Neural progenitor cell (in vitro differentiated cells): ENCODE data around the gene RTN1. TPM values are rescaled to one million over a fixed set of nuclear protein-coding genes. Genes with fewer than 3 reads are reported as not detected.

Source experiments
- DNase-seq: peaks from one replicate; pipeline ENCODE4 v3.0.0-alpha.2; 2016; ENCODE audit warnings: low spot score
- H2AFZ ChIP-seq: fragments of 200-600 bp; sonication (generic); replicated peaks from 2 replicates; pipeline ENCODE4 v1.6.1; 2016; ENCODE audit warnings: antibody characterized with exemption
- H3F3A ChIP-seq: fragments of 200-600 bp; sonication (generic); 2 replicates; pipeline ENCODE4 v1.6.1; 2016; ENCODE audit warnings: antibody characterized with exemption, low read depth
- H3K27ac ChIP-seq: fragments of 200-600 bp; sonication (generic); 2 replicates; pipeline ENCODE4 v1.5.1; 2016; ENCODE audit warnings: mild to moderate bottlenecking
- H3K27me3 ChIP-seq: fragments of 200-600 bp; sonication (generic); 2 replicates; pipeline ENCODE4 v1.6.1; 2016; ENCODE audit warnings: mild to moderate bottlenecking, moderate library complexity
- H3K36me3 ChIP-seq: fragments of 200-600 bp; sonication (generic); 2 replicates; pipeline ENCODE4 v1.5.1; 2016
- H3K4me1 ChIP-seq: fragments of 200-600 bp; sonication (generic); 2 replicates; pipeline ENCODE4 v1.6.1; 2016; ENCODE audit warnings: mixed run types
- H3K4me2 ChIP-seq: fragments of 200-600 bp; sonication (generic); 2 replicates; pipeline ENCODE4 v1.6.1; 2016
- H3K4me3 ChIP-seq: fragments of 200-600 bp; sonication (generic); 2 replicates; pipeline ENCODE4 v1.5.1; 2016
- H3K79me2 ChIP-seq: fragments of 200-600 bp; sonication (generic); 2 replicates; pipeline ENCODE4 v1.6.1; 2016; ENCODE audit warnings: low read depth
- H3K9ac ChIP-seq: fragments of 200-600 bp; sonication (generic); 2 replicates; pipeline ENCODE4 v1.6.1; 2016
- H3K9me3 ChIP-seq: fragments of 200-600 bp; sonication (generic); 2 replicates; pipeline ENCODE4 v1.5.1; 2016; ENCODE audit warnings: low read depth
- H4K20me1 ChIP-seq: fragments of 200-600 bp; sonication (generic); 2 replicates; pipeline ENCODE4 v1.6.1; 2016; ENCODE audit warnings: low read depth
- H3K27ac Mint-ChIP-seq: 3 replicates; pipeline ENCODE4 v1.8.0; 2021; ENCODE audit warnings: mixed read lengths
- H3K27me3 Mint-ChIP-seq: 2 replicates; pipeline ENCODE4 v1.8.0; 2022; ENCODE audit warnings: low read depth, mild to moderate bottlenecking, inconsistent platforms, moderate library complexity, mixed read lengths; ENCODE audit not compliant: insufficient read depth
- H3K36me3 Mint-ChIP-seq: 3 replicates; pipeline ENCODE4 v1.8.0; 2021; ENCODE audit warnings: mixed read lengths
- H3K4me1 Mint-ChIP-seq: 3 replicates; pipeline ENCODE4 v1.8.0; 2021; ENCODE audit warnings: mixed read lengths
- H3K4me3 Mint-ChIP-seq: 3 replicates; pipeline ENCODE4 v1.8.0; 2021; ENCODE audit warnings: mild to moderate bottlenecking, moderate library complexity, mixed read lengths
- H3K9me3 Mint-ChIP-seq: 3 replicates; pipeline ENCODE4 v1.8.0; 2020; ENCODE audit warnings: mixed read lengths
- CTCF ChIP-seq: fragments of 200-600 bp; sonication (generic); IDR thresholded peaks from 2 replicates; pipeline ENCODE4 v1.5.1; 2017; ENCODE audit warnings: antibody characterized with exemption, mild to moderate bottlenecking
- EZH2 ChIP-seq: fragments of 200-600 bp; sonication (generic); IDR thresholded peaks from 2 replicates; pipeline ENCODE4 v1.6.1; 2017; ENCODE audit warnings: antibody characterized with exemption, mild to moderate bottlenecking, moderate library complexity
- EZH2phosphoT487 ChIP-seq: fragments of 200-600 bp; sonication (generic); IDR thresholded peaks from 2 replicates; pipeline ENCODE4 v1.6.1; 2017; ENCODE audit warnings: antibody characterized with exemption
- total RNA-seq: library from RNA; depleted of rRNA; stranded (reverse); fragments of >200 nt; gene quantifications from 2 replicates; pipeline ENCODE4 v1.2.3, GENCODE V29; 2015; ENCODE audit warnings: low replicate concordance

The RTN1 gene
- total RNA-seq, 1 donor from 2014 or later: 7.7 TPM

GRCh38 chr14:59918824-59919569 lies 48.4 kb upstream of the RTN1 start:
- TF ChIP-seq EZH2phosphoT487 (no peak), CTCF (peak; percentile 61)
- Histone ChIP-seq H3K9me3 (no peaks in the 10 kb centered on the region), H3K79me2 (peaks cover 13% of the 10 kb centered on the region), H3K4me2 (peak overlapping the region; percentile 80), H3F3A (peaks cover 13% of the 10 kb centered on the region), H3K4me3 (peak overlapping the region; percentile 69), H4K20me1 (no peaks in the 10 kb centered on the region), H3K9ac (peak overlapping the region; percentile 29), H3K4me1 (peaks cover 14% of the 10 kb centered on the region), H3K27me3 (no peaks in the 10 kb centered on the region), H3K27ac (peak overlapping the region; percentile 77), H2AFZ (peak overlapping the region; percentile 93), H3K36me3 (no peaks in the 10 kb centered on the region)
- H3K4me3 Mint-ChIP-seq: peak overlapping the region; percentile 90
- H3K27me3 Mint-ChIP-seq: no peaks in the 10 kb centered on the region
- H3K9me3 Mint-ChIP-seq: peaks cover 4% of the 10 kb centered on the region
- peaks cover 18% of the 10 kb centered on the region for H3K4me1 Mint-ChIP-seq
- peak; percentile 48 for DNase-seq
- H3K27ac Mint-ChIP-seq: peak overlapping the region; percentile 93
- peaks cover 16% of the 10 kb centered on the region for H3K36me3 Mint-ChIP-seq

DNA sequence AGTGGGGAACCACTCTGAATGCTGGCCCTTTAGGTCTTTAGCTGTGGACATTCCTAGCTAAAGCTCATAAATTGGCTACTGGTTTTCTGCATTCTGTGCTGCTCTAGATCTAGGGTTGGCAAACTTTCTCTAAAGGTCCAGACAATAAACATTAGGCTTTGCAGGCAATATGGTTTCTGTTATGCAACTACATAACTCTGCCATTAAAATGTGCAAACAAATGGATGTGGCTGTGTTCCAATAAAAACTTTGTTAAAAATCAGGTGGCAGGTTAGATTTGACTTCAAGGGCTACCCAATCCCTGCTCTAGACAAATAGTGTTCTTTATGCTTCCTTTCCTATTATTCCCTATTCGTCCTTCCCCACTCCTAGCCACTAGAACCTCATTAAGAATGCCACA lies 42.6 kb upstream of the RTN1 start:
- no peak for DNase-seq
- H3K36me3 ChIP-seq: no peaks in the 10 kb centered on the region
- Mint-ChIP-seq H3K9me3 (peaks cover 4% of the 10 kb centered on the region), H3K27me3 (no peaks in the 10 kb centered on the region), H3K36me3 (peaks cover 16% of the 10 kb centered on the region), H3K4me1 (peaks cover 5% of the 10 kb centered on the region), H3K27ac (no peak overlapping the region), H3K4me3 (no peak overlapping the region)
- H3K4me2 ChIP-seq: no peak overlapping the region
- H3K9ac ChIP-seq: no peak overlapping the region
- H2AFZ ChIP-seq: no peak overlapping the region
- H3K27ac ChIP-seq: no peak overlapping the region
- no peaks in the 10 kb centered on the region for H3K27me3 ChIP-seq
- H3K79me2 ChIP-seq: peaks cover 6% of the 10 kb centered on the region
- H3F3A ChIP-seq: no peaks in the 10 kb centered on the region
- H3K4me1 ChIP-seq: peaks cover 9% of the 10 kb centered on the region
- H3K9me3 ChIP-seq: no peaks in the 10 kb centered on the region
- no peaks in the 10 kb centered on the region for H4K20me1 ChIP-seq
- H3K4me3 ChIP-seq: no peak overlapping the region
- TF ChIP-seq CTCF (no peak), EZH2 (no peak), EZH2phosphoT487 (no peak)

- Mint-ChIP-seq H3K27me3 (no peaks in the 10 kb centered on the region), H3K9me3 (peaks cover 4% of the 10 kb centered on the region), H3K27ac (no peak overlapping the region), H3K4me1 (no peaks in the 10 kb centered on the region), H3K36me3 (peaks cover 16% of the 10 kb centered on the region), H3K4me3 (no peak overlapping the region)
- H3K36me3 ChIP-seq: no peaks in the 10 kb centered on the region
- H3K4me2 ChIP-seq: no peak overlapping the region
- TF ChIP-seq EZH2 (no peak), EZH2phosphoT487 (no peak), CTCF (no peak)
- no peak overlapping the region for H3K4me3 ChIP-seq
- H3K27me3 ChIP-seq: no peaks in the 10 kb centered on the region
- DNase-seq: no peak
- no peak overlapping the region for H2AFZ ChIP-seq
- H3F3A ChIP-seq: no peaks in the 10 kb centered on the region
- peaks cover 1% of the 10 kb centered on the region for H3K4me1 ChIP-seq
- H3K79me2 ChIP-seq: no peaks in the 10 kb centered on the region
- no peak overlapping the region for H3K9ac ChIP-seq
- no peak overlapping the region for H3K27ac ChIP-seq
- H4K20me1 ChIP-seq: no peaks in the 10 kb centered on the region
- H3K9me3 ChIP-seq: no peaks in the 10 kb centered on the region
Measured at GRCh38 chr14:59912443-59912842, 41.9 kb upstream of the RTN1 start.
